HAP-1 (cell line): Measurements from ENCODE around the gene JAK2.
A peak's percentile ranks its signal among the peaks of the same experiment; 100 is the strongest.
"Not testable (repeated sequence)": the region's sequence is repeated elsewhere in the genome, so short reads cannot be mapped to it uniquely, and the experiment has no call there.

Source experiments
- DNase-seq, 2 experiments: peaks; one replicate each; pipeline ENCODE4 v3.0.0-alpha.2; 2016 to 2020; ENCODE audit warnings: low spot score in 2 of 2
- H3K27me3 ChIP-seq: fragments of 250-450 bp; sonication (Bioruptor Pico); 2 replicates; pipeline ENCODE4 v1.5.1; 2020; ENCODE audit warnings: low read depth, mild to moderate bottlenecking, moderate library complexity
- H3K36me3 ChIP-seq: fragments of 250-450 bp; sonication (Bioruptor Pico); replicated peaks from 2 replicates; pipeline ENCODE4 v1.5.1; 2020; ENCODE audit warnings: mild to moderate bottlenecking
- H3K4me1 ChIP-seq: fragments of 250-450 bp; sonication (Bioruptor Pico); 2 replicates; pipeline ENCODE4 v1.5.1; 2020; ENCODE audit warnings: mild to moderate bottlenecking
- H3K4me3 ChIP-seq: fragments of 250-450 bp; sonication (Bioruptor Pico); 2 replicates; pipeline ENCODE4 v1.5.1; 2020; ENCODE audit warnings: mild to moderate bottlenecking, moderate library complexity
- H3K9me3 ChIP-seq: fragments of 250-450 bp; sonication (Bioruptor Pico); 2 replicates; pipeline ENCODE4 v1.5.1; 2020; ENCODE audit warnings: mild to moderate bottlenecking, moderate library complexity
- in situ Hi-C: fragments of 300-500 bp; cut with MboI; formaldehyde crosslinking; loops from 3 replicates; pipeline ENCODE4 v1.14.3; 2020; ENCODE audit warnings: low sequenced_read_pairs, inconsistent platforms, mixed read lengths

Gene JAK2

GRCh38 chr9:4986296-4986695 lies 1.2 kb downstream of the JAK2 start:
- H3K27me3 ChIP-seq, result no peaks in the 10 kb centered on the region
- H3K4me3 ChIP-seq, result peak overlapping the region; percentile 52
- no peak for DNase-seq
- in situ Hi-C loops, result loop anchor here (10.0 kb wide), 1 partner anchor 241 kb away; the partner anchor contains the start of gene AK3
- H3K4me1 ChIP-seq, result peaks cover 21% of the 10 kb centered on the region
- no peaks in the 10 kb centered on the region for H3K9me3 ChIP-seq
- peaks cover 3% of the 10 kb centered on the region for H3K36me3 ChIP-seq

- Histone ChIP-seq H3K27me3 (no peaks in the 10 kb centered on the region), H3K9me3 (no peaks in the 10 kb centered on the region), H3K4me3 (peak overlapping the region; percentile 52), H3K4me1 (peaks cover 21% of the 10 kb centered on the region), H3K36me3 (peaks cover 3% of the 10 kb centered on the region)
- in situ Hi-C loops, result loop anchor here (10.0 kb wide), 1 partner anchor 242 kb away; the partner anchor contains the start of gene AK3
- DNase-seq, result no peak
Observed at GRCh38 chr9:4986783-4987182, 1.7 kb downstream of the JAK2 start.

GRCh38 chr9:4987961-4988421 lies 2.9 kb downstream of the JAK2 start:
- DNase-seq, result peak; percentile 87 to 91
- Histone ChIP-seq H3K4me1 (peaks cover 21% of the 10 kb centered on the region), H3K9me3 (no peaks in the 10 kb centered on the region), H3K36me3 (peaks cover 3% of the 10 kb centered on the region), H3K27me3 (no peaks in the 10 kb centered on the region), H3K4me3 (no peak overlapping the region)
- in situ Hi-C loops, result loop anchor here (10.0 kb wide), 1 partner anchor 243 kb away; the partner anchor contains the start of gene AK3

- in situ Hi-C loops, result no loop called here
- Histone ChIP-seq H3K9me3 (no peaks in the 10 kb centered on the region), H3K36me3 (peaks cover 3% of the 10 kb centered on the region), H3K4me3 (no peak overlapping the region), H3K4me1 (peaks cover 12% of the 10 kb centered on the region), H3K27me3 (no peaks in the 10 kb centered on the region)
- no peak for DNase-seq
Observed at GRCh38 chr9:4992872-4993271, 7.8 kb downstream of the JAK2 start.

GRCh38 chr9:4994166-4994890 lies 9.3 kb downstream of the JAK2 start:
- Histone ChIP-seq H3K4me1 (peaks cover 12% of the 10 kb centered on the region), H3K9me3 (no peaks in the 10 kb centered on the region), H3K36me3 (no peaks in the 10 kb centered on the region), H3K4me3 (no peak overlapping the region), H3K27me3 (no peaks in the 10 kb centered on the region)
- DNase-seq, result peak; percentile 53 to 62
- in situ Hi-C loops, result no loop called here

GRCh38 chr9:4997196-4997595 lies 12.1 kb downstream of the JAK2 start:
- H3K27me3 ChIP-seq, result no peaks in the 10 kb centered on the region
- in situ Hi-C loops, result no loop called here

GRCh38 chr9:4997631-4998030 lies 12.6 kb downstream of the JAK2 start:
- H3K4me1 ChIP-seq, result peaks cover 12% of the 10 kb centered on the region
- DNase-seq, result no peak
- H3K9me3 ChIP-seq, result no peaks in the 10 kb centered on the region
- H3K36me3 ChIP-seq, result no peaks in the 10 kb centered on the region
- in situ Hi-C loops, result no loop called here
- H3K27me3 ChIP-seq, result no peaks in the 10 kb centered on the region
- H3K4me3 ChIP-seq, result no peak overlapping the region

More at GRCh38 chr9:4997196-4997595, 12.1 kb downstream of the JAK2 start:
- no peaks in the 10 kb centered on the region for H3K36me3 ChIP-seq
- no peak for DNase-seq
- no peaks in the 10 kb centered on the region for H3K9me3 ChIP-seq
- no peak overlapping the region for H3K4me3 ChIP-seq
- peaks cover 12% of the 10 kb centered on the region for H3K4me1 ChIP-seq

GRCh38 chr9:5002811-5003210 lies 17.7 kb downstream of the JAK2 start:
- Histone ChIP-seq H3K4me1 (no peaks in the 10 kb centered on the region), H3K4me3 (no peak overlapping the region), H3K27me3 (no peaks in the 10 kb centered on the region), H3K9me3 (no peaks in the 10 kb centered on the region), H3K36me3 (no peaks in the 10 kb centered on the region)
- no peak for DNase-seq
- in situ Hi-C loops, result no loop called here

- no peaks in the 10 kb centered on the region for H3K27me3 ChIP-seq
- H3K9me3 ChIP-seq, result no peaks in the 10 kb centered on the region
- H3K4me3 ChIP-seq, result no peak overlapping the region
- H3K36me3 ChIP-seq, result no peaks in the 10 kb centered on the region
- no peaks in the 10 kb centered on the region for H3K4me1 ChIP-seq
- in situ Hi-C loops, result no loop called here
- no peak for DNase-seq
Observed at GRCh38 chr9:5004481-5004880, 19.4 kb downstream of the JAK2 start.

- in situ Hi-C loops, result no loop called here
- Histone ChIP-seq H3K36me3 (no peaks in the 10 kb centered on the region), H3K27me3 (no peaks in the 10 kb centered on the region), H3K4me1 (no peaks in the 10 kb centered on the region), H3K9me3 (no peaks in the 10 kb centered on the region), H3K4me3 (no peak overlapping the region)
- no peak for DNase-seq
Observed at GRCh38 chr9:5008202-5008601, 23.1 kb downstream of the JAK2 start.

- in situ Hi-C loops, result no loop called here
- Histone ChIP-seq H3K36me3 (no peaks in the 10 kb centered on the region), H3K27me3 (no peaks in the 10 kb centered on the region)
Observed at GRCh38 chr9:5013374-5013773, 28.3 kb downstream of the JAK2 start.

GRCh38 chr9:5015934-5016333 lies 30.9 kb downstream of the JAK2 start:
- Histone ChIP-seq H3K27me3 (no peaks in the 10 kb centered on the region), H3K4me1 (peaks cover 3% of the 10 kb centered on the region; the same call in 1 of the 2 replicates), H3K4me3 (no peak overlapping the region), H3K9me3 (no peaks in the 10 kb centered on the region; the same call in 1 of the 2 replicates), H3K36me3 (no peaks in the 10 kb centered on the region)
- in situ Hi-C loops, result no loop called here
- no peak for DNase-seq

More at GRCh38 chr9:5013374-5013773, 28.3 kb downstream of the JAK2 start:
- no peak overlapping the region for H3K4me3 ChIP-seq
- peaks cover 3% of the 10 kb centered on the region; the same call in 1 of the 2 replicates for H3K4me1 ChIP-seq
- DNase-seq, result no peak
- H3K9me3 ChIP-seq, result no peaks in the 10 kb centered on the region; the same call in 1 of the 2 replicates

GRCh38 chr9:5025416-5025815 lies 40.3 kb downstream of the JAK2 start:
- no peaks in the 10 kb centered on the region for H3K4me1 ChIP-seq
- no peaks in the 10 kb centered on the region for H3K9me3 ChIP-seq
- in situ Hi-C loops, result no loop called here
- H3K36me3 ChIP-seq, result no peaks in the 10 kb centered on the region
- no peaks in the 10 kb centered on the region for H3K27me3 ChIP-seq
- no peak for DNase-seq
- H3K4me3 ChIP-seq, result no peak overlapping the region

GRCh38 chr9:5031941-5032340 lies 46.9 kb downstream of the JAK2 start:
- H3K4me3 ChIP-seq, H3K36me3 ChIP-seq, H3K4me1 ChIP-seq, in situ Hi-C loops, H3K27me3 ChIP-seq, DNase-seq, H3K9me3 ChIP-seq: not testable (repeated sequence)
